Transverse colon (tissue), 4 donors: Measurements from ENCODE around the gene PHKG2. TPM values are rescaled to one million over a fixed set of nuclear protein-coding genes. Genes with fewer than 3 reads are reported as not detected.

Source experiments
- DNase-seq: peaks from one replicate; pipeline ENCODE4 v3.0.0-alpha.2; 2019
- H3K27ac ChIP-seq, 4 donors: fragments of 200-600 bp; sonication (generic); 2 replicates each; pipeline ENCODE4 v1.5.1; 2016 to 2018; ENCODE audit warnings: inconsistent platforms in 4 of 4
- H3K27me3 ChIP-seq: fragments of 200-600 bp; sonication (generic); 2 replicates; pipeline ENCODE4 v1.5.1; 2017; ENCODE audit warnings: inconsistent platforms
- H3K36me3 ChIP-seq, 4 donors: fragments of 200-600 bp; sonication (generic); 2 replicates each; pipeline ENCODE4 v1.5.1; 2017 to 2019; ENCODE audit warnings: inconsistent platforms in 4 of 4
- H3K4me1 ChIP-seq, 4 donors: fragments of 200-600 bp; sonication (generic); 2 replicates each; pipeline ENCODE4 v1.5.1; 2017 to 2020; ENCODE audit warnings: inconsistent platforms in 4 of 4
- H3K4me3 ChIP-seq, 4 donors: fragments of 200-600 bp; sonication (generic); 1 replicate in 1 of 4; 2 replicates in 3 of 4; pipeline versions ENCODE4 v1.5.1 to v1.6.1; 2017 to 2019; ENCODE audit warnings: inconsistent platforms in 4 of 4
- H3K9me3 ChIP-seq, 2 donors: fragments of 200-600 bp; sonication (generic); 2 replicates each; pipeline ENCODE4 v1.5.1; 2017 to 2019; ENCODE audit warnings: inconsistent platforms in 2 of 2
- EP300 ChIP-seq: sonication (generic); formaldehyde crosslinking; IDR thresholded peaks from one replicate; pipeline ENCODE4 v1.6.1; 2017; ENCODE audit warnings: antibody characterized with exemption, low read depth
- POLR2A ChIP-seq: fragments of 450-650 bp; IDR thresholded peaks from one replicate; pipeline ENCODE4 v1.6.1; 2016; ENCODE audit warnings: antibody characterized with exemption, mild to moderate bottlenecking, moderate library complexity
- POLR2AphosphoS5 ChIP-seq, 3 donors: sonication (generic); formaldehyde crosslinking; IDR thresholded peaks; one replicate each; pipeline ENCODE4 v1.6.1; 2016; ENCODE audit warnings: antibody characterized with exemption in 3 of 3
- WGBS, 2 donors: methylation state at CpG; one replicate each; pipeline ENCODE4 v1.1.5; 2018; ENCODE audit warnings: low coverage in 1 of 2; 5-methylcytosine and 5-hydroxymethylcytosine counted together
- in situ Hi-C, 4 donors: fragments of 200-750 bp; cut with MboI; loops; one replicate each; pipeline versions ENCODE4 v1.15.0 to v1.15.1; 2017; ENCODE audit warnings: low sequenced_read_pairs in 3 of 4, low pct_ligation_motif_present in 1 of 4, low pct_unique_long_range_greater_than_20kb in 1 of 4
- intact Hi-C: fragments of 100-400 bp; cut with DNase I; formaldehyde crosslinking; loops from one replicate; pipeline ENCODE4 v1.15.1; 2023; ENCODE audit warnings: low total_unique reads
- total RNA-seq, 4 donors: library from RNA; depleted of rRNA; stranded (reverse); fragments of >200 nt; gene quantifications; one replicate each; pipeline ENCODE4 v1.1.0, GENCODE V29; 2016
- TF ChIP-seq, protein P1 (sequence below), 5 experiments: fragments of 200-600 bp in 3 of 5; fragments of 450-650 bp in 2 of 5; sonication (generic) in 3 of 5; IDR thresholded peaks; 1 replicate in 2 of 5; 2 replicates in 3 of 5; pipeline ENCODE4 v1.5.1; 2016 to 2017; ENCODE audit warnings: antibody characterized with exemption in 5 of 5, inconsistent platforms in 3 of 5, mild to moderate bottlenecking in 2 of 5, moderate library complexity in 1 of 5

PHKG2 gene
- total RNA-seq, 4 donors from 2014 or later: 41.1 to 152 (median 66.4) TPM

DNA sequence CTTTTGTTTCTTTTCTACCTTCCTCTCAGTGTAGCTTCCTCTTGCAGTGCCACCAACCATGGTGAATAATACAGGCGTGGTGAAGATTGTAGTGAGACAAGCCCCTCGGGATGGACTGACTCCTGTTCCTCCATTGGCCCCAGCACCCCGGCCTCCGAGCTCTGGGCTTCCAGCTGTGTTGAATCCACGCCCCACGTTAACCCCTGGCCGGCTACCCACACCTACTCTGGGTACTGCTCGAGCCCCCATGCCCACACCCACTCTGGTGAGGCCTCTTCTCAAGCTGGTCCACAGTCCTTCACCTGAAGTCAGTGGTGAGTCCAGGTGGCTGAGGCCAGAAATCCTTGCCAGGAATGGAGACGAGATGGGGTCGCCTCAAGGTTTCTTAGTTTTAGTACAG, 25.3 kb upstream of the PHKG2 start:
- 83% methylated on average over 10 of the region's 10 CpGs; no CpG with 5 or more reads in 1 of the 2 donors for WGBS, 2 donors
- Histone ChIP-seq H3K9me3 (no peaks in the 10 kb centered on the region), H3K27ac (peak overlapping the region in 2 of 4 donors; percentile 7 to 46), H3K4me1 (peaks cover 4 to 28% (median 21%) of the 10 kb centered on the region in 4 donors), H3K4me3 (no peak overlapping the region), H3K36me3 (peaks cover 0 to 72% (median 39%) of the 10 kb centered on the region in 4 donors), H3K27me3 (no peaks in the 10 kb centered on the region)
- TF ChIP-seq EP300: no peak
- TF ChIP-seq POLR2A: no peak
- TF ChIP-seq, protein P1, sequence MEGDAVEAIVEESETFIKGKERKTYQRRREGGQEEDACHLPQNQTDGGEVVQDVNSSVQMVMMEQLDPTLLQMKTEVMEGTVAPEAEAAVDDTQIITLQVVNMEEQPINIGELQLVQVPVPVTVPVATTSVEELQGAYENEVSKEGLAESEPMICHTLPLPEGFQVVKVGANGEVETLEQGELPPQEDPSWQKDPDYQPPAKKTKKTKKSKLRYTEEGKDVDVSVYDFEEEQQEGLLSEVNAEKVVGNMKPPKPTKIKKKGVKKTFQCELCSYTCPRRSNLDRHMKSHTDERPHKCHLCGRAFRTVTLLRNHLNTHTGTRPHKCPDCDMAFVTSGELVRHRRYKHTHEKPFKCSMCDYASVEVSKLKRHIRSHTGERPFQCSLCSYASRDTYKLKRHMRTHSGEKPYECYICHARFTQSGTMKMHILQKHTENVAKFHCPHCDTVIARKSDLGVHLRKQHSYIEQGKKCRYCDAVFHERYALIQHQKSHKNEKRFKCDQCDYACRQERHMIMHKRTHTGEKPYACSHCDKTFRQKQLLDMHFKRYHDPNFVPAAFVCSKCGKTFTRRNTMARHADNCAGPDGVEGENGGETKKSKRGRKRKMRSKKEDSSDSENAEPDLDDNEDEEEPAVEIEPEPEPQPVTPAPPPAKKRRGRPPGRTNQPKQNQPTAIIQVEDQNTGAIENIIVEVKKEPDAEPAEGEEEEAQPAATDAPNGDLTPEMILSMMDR (IDR thresholded peaks at IDR 0.05): no peak
- no peak for TF ChIP-seq POLR2AphosphoS5 (IDR thresholded peaks at IDR 0.05)
- intact Hi-C loops (no loop called here), in situ Hi-C loops (no loop called here)
- DNase-seq: no peak

DNA sequence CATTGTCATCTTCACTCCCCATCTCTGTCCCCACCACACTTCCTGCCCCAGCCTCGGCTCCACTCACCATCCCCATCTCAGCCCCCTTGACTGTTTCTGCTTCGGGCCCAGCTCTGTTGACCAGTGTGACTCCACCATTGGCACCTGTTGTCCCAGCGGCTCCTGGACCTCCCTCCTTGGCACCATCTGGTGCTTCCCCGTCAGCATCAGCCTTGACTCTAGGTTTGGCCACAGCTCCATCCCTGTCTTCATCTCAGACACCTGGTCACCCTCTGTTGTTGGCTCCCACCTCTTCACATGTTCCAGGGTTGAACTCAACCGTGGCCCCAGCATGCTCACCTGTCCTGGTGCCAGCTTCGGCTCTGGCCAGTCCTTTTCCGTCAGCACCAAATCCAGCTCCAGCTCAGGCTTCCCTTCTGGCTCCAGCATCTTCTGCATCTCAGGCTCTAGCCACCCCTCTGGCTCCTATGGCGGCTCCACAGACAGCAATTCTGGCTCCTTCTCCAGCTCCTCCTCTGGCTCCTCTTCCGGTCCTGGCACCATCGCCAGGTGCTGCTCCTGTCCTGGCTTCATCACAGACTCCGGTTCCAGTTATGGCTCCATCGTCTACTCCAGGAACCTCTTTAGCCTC, 24.4 kb upstream of the PHKG2 start:
- no peaks in the 10 kb centered on the region for H3K27me3 ChIP-seq
- in situ Hi-C loops (no loop called here), intact Hi-C loops (no loop called here)
- no peaks in the 10 kb centered on the region for H3K9me3 ChIP-seq
- H3K4me1 ChIP-seq: peaks cover 4 to 30% (median 21%) of the 10 kb centered on the region in 4 donors
- 93 to 98% methylated on average over 6 to 12 of the region's 12 CpGs for WGBS, 2 donors
- H3K27ac ChIP-seq: peak overlapping the region; percentile 71 to 81 (median 77)
- TF ChIP-seq EP300 (no peak), POLR2AphosphoS5 (IDR thresholded peaks at IDR 0.05) (no peak), POLR2A (no peak)
- TF ChIP-seq, protein P1 (IDR thresholded peaks at IDR 0.05): no peak
- H3K36me3 ChIP-seq: peaks cover 0 to 65% (median 35%) of the 10 kb centered on the region in 4 donors
- no peak for DNase-seq
- no peak overlapping the region for H3K4me3 ChIP-seq

DNA sequence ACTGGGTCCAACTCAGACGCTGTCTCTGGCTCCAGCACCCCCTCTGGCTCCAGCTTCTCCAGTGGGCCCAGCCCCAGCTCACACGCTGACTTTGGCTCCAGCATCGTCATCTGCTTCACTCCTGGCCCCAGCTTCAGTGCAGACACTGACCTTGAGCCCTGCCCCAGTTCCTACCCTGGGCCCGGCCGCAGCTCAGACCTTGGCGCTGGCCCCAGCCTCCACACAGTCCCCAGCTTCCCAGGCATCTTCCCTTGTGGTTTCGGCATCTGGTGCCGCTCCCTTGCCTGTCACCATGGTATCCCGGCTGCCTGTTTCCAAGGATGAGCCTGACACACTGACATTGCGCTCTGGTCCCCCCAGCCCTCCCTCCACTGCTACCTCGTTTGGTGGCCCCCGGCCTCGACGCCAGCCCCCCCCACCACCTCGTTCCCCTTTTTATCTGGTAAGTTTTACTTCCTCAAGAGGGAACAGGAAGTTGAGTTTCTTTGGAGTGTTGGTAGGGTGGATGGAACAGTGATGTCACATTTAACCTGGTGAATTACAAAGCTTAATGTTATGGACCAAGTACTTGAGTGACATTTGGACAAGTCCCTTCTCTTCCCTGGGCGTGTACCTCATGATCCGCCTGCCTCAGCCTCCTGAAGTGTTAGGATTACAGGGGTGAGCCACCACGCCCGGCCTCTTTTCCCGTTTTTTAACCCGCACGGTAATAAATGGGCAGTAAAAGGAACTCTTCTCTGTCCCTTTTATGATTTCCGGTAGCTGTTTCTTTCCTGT, 23.4 kb upstream of the PHKG2 start:
- H3K4me1 ChIP-seq: peaks cover 4 to 38% (median 21%) of the 10 kb centered on the region in 4 donors
- TF ChIP-seq POLR2AphosphoS5 (IDR thresholded peaks at IDR 0.05) (no peak), EP300 (no peak), POLR2A (no peak)
- TF ChIP-seq, protein P1 (IDR thresholded peaks at IDR 0.05): no peak
- peak overlapping the region; percentile 71 to 81 (median 77) for H3K27ac ChIP-seq
- DNase-seq: peak; percentile 72
- 43 to 58% methylated on average over 7 to 23 of the region's 23 CpGs for WGBS, 2 donors
- no peak overlapping the region for H3K4me3 ChIP-seq
- H3K9me3 ChIP-seq: no peaks in the 10 kb centered on the region
- peaks cover 0 to 66% (median 34%) of the 10 kb centered on the region in 4 donors for H3K36me3 ChIP-seq
- no peaks in the 10 kb centered on the region for H3K27me3 ChIP-seq
- in situ Hi-C loops (no loop called here), intact Hi-C loops (no loop called here)

DNA sequence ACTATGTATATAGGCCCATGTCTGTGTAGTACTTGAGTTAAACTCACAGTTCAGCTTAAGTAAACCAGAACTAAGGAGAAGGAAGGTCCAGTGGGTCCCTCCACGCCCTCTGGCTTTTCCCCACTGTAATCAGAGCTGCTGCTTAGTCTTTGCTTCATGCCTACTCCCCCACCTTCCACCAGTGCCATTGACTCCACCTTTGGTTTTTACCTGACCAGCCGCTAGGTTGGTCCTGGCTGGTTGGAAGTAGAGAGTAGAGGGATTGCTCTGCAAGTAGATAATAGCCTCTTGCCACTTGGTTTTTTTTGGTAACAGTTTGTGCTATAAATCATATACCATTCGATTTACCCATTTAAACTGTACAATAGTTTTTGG, 22.8 kb upstream of the PHKG2 start:
- intact Hi-C loops: no loop called here
- no peak for DNase-seq
- WGBS, 2 donors: 60 to 70% methylated on average over 2 to 3 of the region's 3 CpGs
- in situ Hi-C loops: no loop called here
- H3K4me3 ChIP-seq: no peak overlapping the region
- TF ChIP-seq EP300 (no peak), POLR2A (no peak), POLR2AphosphoS5 (IDR thresholded peaks at IDR 0.05) (peak in 1 of 3 donors; percentile 50)
- TF ChIP-seq, protein P1 (IDR thresholded peaks at IDR 0.05): peak in 1 of 5 experiments; percentile 40
- peak overlapping the region; percentile 71 to 81 (median 77) for H3K27ac ChIP-seq
- no peaks in the 10 kb centered on the region for H3K27me3 ChIP-seq
- peaks cover 4 to 38% (median 21%) of the 10 kb centered on the region in 4 donors for H3K4me1 ChIP-seq
- no peaks in the 10 kb centered on the region for H3K9me3 ChIP-seq
- H3K36me3 ChIP-seq: peaks cover 0 to 65% (median 34%) of the 10 kb centered on the region in 4 donors
